HG03060 (cell line): ENCODE data around the gene CD300LF.

ENCODE experiments used
- ATAC-seq: cut with Tn5 transposase; IDR thresholded peaks from one replicate; pipeline ENCODE4 v1.9.1; 2021; ENCODE audit warnings: low read depth, moderate number of reproducible peaks; ENCODE audit not compliant: unreplicated experiment

Gene CD300LF

GRCh38 chr17:74691151-74691550 is 21.6 kb downstream of the CD300LF start:
- ATAC-seq: no peak

GRCh38 chr17:74690409-74690825 is 22.3 kb downstream of the CD300LF start:
- no peak for ATAC-seq

DNA sequence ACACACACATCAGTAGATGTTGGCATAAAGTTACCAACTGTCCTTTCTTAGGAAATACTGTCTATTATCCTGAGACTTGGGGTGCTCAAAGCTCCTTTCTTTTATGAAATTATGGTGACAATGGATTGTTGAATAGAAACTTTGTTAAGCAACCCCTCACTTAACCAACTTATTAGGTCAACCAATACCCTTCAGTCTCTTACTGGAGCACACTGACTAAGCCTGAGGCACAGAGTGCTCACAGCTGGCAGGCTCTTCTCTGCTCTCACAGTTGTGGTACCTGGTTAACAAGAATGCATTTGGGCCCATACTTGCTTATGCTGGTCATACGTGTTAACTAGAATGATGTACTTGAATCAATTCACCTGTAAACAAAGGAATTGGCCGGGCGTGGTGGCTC is 24.8 kb downstream of the CD300LF start:
- ATAC-seq: no peak

GRCh38 chr17:74686761-74687160 is 26.0 kb downstream of the CD300LF start:
- ATAC-seq: no peak

- no peak for ATAC-seq
Observed at GRCh38 chr17:74682471-74683190, 30.1 kb downstream of the CD300LF start.

- no peak for ATAC-seq
Observed at GRCh38 chr17:74682028-74682427, 30.7 kb downstream of the CD300LF start.

DNA sequence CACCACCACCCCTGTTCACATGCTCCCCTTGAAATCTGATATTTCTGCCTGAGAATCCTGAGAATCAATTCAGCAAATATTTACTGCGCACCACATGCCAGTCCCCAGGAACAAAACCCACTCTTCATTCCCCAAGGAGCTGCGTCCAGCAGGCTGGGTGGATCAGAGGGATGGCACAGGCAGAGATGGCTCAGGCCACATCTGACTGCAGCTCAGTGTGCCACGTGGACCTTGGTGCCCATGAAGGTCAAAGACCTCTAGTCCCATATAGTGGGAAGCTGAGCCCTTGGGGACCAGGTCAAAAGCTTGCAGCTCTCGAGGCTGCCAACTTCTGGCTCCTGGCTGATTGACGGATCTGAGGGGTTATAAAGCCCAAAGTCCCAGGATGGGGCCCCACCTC is 31.8 kb downstream of the CD300LF start:
- ATAC-seq: no peak

- no peak for ATAC-seq
Observed at GRCh38 chr17:74680213-74680612, 32.5 kb downstream of the CD300LF start.

- no peak for ATAC-seq
Observed at GRCh38 chr17:74679374-74679773, 33.3 kb downstream of the CD300LF start.

DNA sequence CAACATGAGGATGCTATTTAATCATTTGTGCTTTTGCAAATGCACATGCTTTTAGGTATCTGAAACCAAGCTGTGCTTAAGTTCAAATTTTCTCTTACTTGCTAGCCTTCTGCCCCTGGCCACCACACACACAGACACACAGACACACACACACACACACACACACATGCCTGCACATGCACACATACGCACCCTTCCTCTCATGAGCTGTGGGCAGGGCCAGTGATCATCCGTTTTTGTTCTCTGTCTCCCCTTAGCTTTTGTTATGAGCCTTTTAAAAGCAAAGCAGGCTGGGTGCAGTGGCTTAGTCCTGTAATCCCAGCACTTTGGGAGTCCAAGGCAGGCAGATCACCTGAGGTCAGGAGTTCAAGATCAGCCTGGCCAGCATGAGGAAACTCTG is 34.2 kb downstream of the CD300LF start:
- no peak for ATAC-seq

DNA sequence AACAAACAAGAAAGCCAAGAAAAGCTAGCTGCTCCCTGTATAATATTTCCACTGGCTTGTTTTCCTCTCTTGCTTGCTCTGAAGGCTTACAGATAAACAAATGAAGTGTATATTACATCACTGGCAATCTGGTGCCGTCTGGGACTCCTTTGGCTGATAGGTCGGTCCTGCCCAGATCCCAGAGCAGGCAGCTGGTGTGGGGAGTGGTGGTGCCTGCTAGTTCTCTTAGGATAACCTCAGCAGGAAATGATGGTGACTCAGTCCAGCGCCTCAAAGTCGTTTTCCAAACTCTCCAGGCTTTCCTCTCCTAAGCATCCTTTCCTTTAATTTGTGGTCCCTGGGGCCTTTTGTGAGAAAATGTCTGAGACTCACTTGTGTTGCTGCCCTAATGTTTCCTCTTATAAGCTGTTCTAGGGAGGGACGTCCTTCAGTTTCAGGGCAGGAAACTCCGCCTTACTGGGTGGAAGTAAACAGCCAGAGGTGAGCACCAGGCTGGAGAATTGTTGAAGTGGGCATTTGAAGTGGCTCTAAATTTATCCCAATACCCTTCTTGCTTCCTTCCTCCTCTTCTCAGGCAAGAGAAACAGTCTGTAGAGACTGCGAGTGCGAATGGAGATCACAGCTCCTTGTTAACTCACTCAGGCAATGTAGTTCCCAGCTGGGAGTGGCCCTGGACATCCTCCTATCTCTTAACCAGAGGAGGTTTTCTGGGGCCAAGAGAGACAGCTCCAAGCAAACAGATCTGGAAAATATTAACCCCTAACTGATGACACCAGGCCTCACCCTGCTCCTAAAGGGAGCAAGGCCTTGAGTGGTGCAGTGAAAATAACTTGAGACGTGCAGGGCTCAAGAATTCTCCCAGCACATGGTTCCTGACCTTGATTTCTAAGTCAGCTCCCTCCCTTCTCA is 34.9 kb downstream of the CD300LF start:
- ATAC-seq: no peak

GRCh38 chr17:74671031-74671771 is 41.5 kb downstream of the CD300LF start:
- no peak for ATAC-seq

GRCh38 chr17:74670329-74670728 is 42.4 kb downstream of the CD300LF start:
- no peak for ATAC-seq

- no peak for ATAC-seq
Observed at GRCh38 chr17:74663561-74663960, 49.2 kb downstream of the CD300LF start.

- no peak for ATAC-seq
Observed at GRCh38 chr17:74659889-74660288, 52.8 kb downstream of the CD300LF start.

DNA sequence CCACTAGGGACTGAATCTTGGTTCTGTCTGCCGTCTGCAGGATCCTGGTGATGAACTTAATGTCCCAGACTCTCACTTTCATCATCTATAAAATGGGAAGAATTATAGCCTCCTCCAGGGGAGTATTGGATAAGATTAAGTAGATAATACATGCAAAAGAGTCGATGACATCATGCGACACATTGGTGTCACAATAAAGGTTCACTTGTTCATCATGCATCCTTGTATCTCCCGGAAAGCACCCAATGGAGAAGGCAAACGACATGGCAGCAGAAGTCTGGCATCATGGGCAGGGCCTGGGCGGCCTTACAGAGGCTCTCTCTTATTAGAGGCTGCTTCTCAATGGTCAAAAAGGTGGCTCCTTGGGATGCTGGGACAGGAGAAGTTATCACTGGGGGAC is 54.1 kb downstream of the CD300LF start:
- no peak for ATAC-seq

DNA sequence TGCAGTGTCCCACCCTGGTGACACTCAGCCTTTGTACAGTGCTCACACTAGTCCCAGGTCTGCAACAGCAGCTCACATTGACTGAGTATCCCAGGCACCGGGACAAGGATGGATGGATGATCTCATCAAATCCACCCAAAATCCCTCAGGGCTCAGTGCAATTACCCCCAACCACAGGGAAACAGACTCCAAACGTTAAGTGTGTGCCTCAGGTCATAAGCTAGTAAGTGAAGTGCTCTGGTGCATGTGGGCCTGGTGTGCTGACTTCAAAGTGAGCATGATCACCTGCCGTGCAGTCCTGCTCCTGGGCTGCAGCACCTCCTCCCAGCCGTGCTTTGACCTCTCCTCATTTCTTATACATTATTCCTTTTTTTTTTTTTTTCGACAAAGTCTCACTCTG is 58.0 kb downstream of the CD300LF start:
- no peak for ATAC-seq

DNA sequence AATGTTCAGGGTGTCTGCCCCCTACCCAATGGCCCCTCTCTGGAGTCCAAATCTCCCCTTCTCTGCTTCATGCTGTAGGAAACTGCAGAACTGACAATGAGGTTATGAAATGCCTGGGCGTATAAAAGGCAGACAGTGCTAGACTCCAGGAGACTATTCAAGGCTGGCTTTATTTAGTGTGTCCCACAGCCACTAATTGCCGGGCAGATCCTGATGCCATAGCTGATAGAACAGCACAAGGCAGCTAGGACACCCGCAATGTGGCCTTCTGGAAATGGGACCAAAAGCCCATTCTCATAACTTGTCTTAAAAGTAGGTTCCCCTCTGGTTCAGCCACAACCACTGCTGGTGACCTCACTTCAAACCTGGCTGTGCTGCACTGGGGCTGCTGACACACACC is 60.7 kb downstream of the CD300LF start:
- ATAC-seq: no peak

- no peak for ATAC-seq
Observed at GRCh38 chr17:74649909-74650308, 62.8 kb downstream of the CD300LF start.

DNA sequence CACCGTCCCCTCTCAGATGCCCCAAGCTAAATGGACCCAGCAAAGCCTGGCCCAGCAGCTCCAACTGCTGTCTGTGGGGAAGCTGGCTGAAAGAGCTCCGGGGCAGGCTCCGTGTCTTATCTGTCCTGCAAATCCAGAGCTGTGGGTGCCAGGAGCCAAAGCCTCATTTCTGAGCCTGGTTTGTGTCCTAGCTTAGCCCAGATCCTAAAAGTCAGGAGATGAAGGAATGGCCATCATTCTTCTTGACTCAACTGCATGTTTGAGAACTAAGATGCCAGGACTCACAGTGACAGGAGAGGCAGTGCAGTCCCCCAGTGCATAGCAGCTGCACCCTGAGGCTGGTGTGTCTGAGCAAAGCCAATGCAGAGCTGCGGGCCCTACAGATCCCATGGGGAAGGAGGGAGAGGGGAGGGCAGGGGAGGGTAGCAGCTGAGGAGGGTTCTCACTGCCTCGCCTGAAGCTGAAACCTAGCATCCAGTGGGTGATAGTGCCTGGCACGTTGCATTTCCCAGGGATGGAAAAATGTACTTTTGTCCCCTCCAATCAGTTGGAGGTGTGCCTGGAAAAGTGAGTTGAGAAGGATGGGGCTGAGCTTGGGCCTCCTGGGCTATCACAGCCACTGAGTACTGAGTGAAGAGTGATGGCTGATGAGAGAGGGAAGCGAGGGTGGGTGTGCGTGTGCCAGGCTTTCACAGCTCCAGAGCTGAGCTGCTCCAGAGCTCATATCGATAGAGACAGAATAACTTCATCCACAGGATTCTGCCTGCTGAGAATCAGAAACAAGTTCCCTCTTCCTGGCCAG is 64.7 kb downstream of the CD300LF start:
- ATAC-seq: no peak
